ENCODE data around the gene KRT17.
"Not testable (repeated sequence)": the region's sequence is repeated elsewhere in the genome, so short reads cannot be mapped to it uniquely, and the experiment has no call there.

Gene KRT17

GRCh38 chr17:41589301-41589700, 35.1 kb downstream of the KRT17 start:
- no peak for DNase-seq

GRCh38 chr17:41588126-41588810, 36.1 kb downstream of the KRT17 start:
- no peak for DNase-seq

DNA sequence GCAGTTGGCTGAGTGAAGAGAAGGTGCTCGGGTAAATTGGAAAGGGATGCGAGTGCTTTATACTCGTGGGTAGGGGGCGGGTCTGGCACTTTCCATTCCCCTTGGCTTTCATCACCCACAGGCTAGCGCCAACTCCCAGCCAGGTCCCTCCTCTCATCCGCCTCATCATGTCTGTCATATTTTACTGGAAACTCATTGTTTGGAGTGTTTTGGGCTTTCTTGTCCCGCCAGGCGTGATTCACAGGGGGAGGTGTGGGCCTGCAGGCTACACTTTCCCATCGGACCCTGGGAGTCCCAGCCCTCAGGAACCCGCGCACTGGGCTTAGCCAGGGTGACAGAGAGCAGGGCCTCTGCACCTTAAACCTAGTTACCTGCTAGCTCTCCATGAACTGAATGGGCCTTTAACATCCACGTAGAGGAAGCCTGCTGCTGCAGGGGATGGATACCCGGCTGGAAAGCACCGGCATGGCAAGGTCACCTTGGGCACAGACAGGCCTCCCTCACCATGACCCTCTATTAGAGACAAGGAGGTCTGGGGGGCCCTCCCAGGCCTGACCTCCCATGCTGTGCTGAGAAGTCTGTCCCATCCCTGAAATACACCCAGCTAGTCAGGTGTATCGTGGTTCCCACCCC, 37.4 kb downstream of the KRT17 start, which contains the start of gene KRT14:
Gene KRT14 (minus strand): TSS at position 33 of the 633 bp plus-strand sequence. CDS start 61 bp downstream, outside the sequence.
- DNase-seq = no peak

- DNase-seq = no peak
These were observed 38.9 kb downstream of the KRT17 start for GRCh38 chr17:41585301-41586056.

GRCh38 chr17:41584331-41584927, 39.9 kb downstream of the KRT17 start:
- DNase-seq = not testable (repeated sequence)

- no peak for DNase-seq
These were observed 40.9 kb downstream of the KRT17 start for GRCh38 chr17:41583137-41584127.

- not testable (repeated sequence) for DNase-seq
These were observed 42.1 kb downstream of the KRT17 start for GRCh38 chr17:41582061-41582968.

DNA sequence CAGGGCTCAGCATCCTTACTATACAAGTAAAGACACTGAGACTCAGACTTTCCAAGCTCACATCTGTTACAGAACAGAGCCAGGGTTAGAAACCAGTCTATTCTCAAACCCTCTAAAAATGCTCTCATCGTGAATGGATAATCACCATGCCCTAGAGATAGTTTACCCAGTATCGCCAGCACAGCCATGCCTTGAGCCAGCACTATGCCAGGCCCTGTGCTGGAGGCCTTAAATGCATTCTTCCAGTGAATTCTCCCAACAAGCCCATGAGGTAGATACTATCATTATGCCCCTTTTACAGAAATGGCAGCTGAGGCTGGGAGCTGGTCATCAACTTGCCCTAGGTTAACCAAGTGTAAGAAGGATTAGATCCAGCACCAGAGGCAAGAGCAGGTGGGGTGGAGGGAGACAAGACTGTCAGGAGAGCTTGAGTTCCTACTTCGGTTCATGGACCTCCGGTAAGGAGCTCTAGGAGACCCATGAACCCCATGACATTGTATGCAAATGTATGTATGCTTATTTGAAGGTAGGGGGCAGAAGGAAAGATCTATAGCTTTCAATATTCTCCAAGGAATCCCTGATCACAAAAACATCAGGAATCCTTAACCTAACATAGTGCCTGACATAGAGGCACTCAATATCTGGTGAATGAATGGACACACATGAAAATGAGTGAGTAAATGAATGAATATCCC, 42.9 kb downstream of the KRT17 start:
- no peak for DNase-seq

- no peak for DNase-seq
These were observed 43.5 kb downstream of the KRT17 start for GRCh38 chr17:41580687-41581365.

GRCh38 chr17:41580244-41580575, 44.2 kb downstream of the KRT17 start:
- DNase-seq = no peak

GRCh38 chr17:41579484-41580243, 44.7 kb downstream of the KRT17 start:
- DNase-seq = peak; percentile 85

GRCh38 chr17:41578971-41579370, 45.4 kb downstream of the KRT17 start:
- no peak for DNase-seq

GRCh38 chr17:41578538-41578937, 45.8 kb downstream of the KRT17 start:
- DNase-seq = no peak

DNA sequence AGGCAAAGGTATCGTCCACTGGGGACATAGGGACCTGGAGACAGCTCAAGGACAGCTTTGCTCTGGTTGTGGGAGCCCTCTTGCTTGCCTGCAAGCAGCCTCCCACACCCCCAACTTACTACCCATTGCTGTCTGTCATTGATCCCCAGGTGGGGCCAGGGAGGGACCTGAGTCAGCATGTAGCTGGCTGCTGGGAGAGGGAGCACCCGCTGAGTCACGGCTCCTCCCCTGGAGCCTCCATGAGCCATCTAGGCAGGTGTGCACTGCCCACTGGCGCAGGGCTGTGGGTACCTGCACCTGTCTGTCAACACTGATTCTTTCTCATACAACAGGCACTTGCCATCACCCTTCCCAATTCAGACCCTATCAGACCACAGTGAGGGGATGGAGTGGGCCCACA, 47.6 kb downstream of the KRT17 start:
- not testable (repeated sequence) for DNase-seq

DNA sequence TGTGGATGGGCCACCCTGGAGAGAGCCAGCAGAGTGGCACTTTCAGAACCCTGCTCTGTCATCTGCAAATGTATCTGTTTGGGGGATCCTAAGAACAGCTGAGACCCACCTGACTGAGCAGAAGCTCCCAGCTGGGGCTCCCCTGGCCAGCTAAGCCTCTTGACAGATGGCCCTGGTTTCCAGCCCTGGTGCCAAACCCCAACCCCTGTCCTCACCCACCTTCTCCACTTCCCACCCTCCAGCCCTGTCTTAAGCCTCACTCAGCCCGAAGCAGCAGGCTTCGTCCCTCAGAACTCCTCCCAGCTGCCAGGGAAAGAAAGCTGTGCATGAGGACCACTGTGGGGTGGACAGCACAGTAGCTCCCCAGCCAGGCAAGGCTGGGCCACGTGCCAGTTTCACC, 49.0 kb downstream of the KRT17 start:
- DNase-seq = no peak

DNA sequence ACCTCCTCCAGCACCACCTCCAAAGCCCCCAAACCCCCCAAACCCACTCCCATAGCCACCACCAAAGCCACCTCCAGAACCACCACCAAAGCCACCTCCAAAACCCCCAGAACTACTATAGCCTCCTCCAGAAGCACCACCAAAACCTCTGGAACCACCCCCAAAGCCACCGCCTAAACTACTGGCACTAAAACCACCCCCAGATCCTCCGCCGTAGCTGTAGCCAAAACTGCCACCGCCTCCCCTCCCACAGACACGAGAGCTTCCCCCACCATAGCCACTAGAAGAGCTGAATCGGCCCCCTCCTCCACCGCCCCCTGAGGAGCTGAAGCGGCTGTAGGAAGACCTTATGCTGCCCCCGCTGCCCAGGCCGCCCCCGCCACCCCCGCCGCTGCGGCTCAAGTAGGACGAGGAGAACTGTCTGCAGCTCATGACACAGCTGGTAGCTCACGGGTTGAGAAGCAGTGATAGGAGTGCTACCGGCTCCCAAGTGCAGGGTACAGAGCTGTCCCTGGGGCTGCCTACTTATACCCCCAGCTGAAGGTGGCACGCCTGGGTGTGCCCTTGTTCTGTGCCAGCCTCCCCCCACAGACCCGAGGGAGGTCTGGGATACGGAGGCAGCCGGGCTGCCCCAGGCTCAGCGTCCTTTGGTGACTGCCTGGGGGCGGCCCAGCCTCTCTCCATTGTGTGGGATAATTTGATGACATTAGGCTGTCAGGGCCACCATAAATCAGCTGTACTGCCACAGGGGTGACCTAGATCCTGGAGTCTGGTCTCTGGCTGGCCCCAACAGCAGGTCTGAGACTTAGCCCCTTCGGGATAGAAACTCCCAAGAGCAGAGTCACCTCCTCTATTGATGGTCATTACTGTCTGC, 52.6 kb downstream of the KRT17 start, which contains the start of gene KRT9:
Gene KRT9 (minus strand): TSS at position 499 of the 874 bp plus-strand sequence. CDS start 67 bp downstream, at position 432.
- no peak for DNase-seq
